ENCODE results near the gene BRF1. TPM values are rescaled to one million over a fixed set of nuclear protein-coding genes. Genes with fewer than 3 reads are reported as not detected.

Gene BRF1
- polyA plus RNA-seq, 1 of the 3 experiments (the other 2 are of a cell fraction): 15.7 TPM

GRCh38 chr14:105241641-105242040 lies 59.2 kb downstream of the BRF1 start (continued):
- TF ChIP-seq GATA2 (CRISPR knock-in tag; IDR thresholded peaks at IDR 0.05): no peak
- no peak for TF ChIP-seq EZH2phosphoT487 (IDR thresholded peaks at IDR 0.05; ENCODE audit: borderline replicate concordance, low read depth)
- TF ChIP-seq EP300 (IDR thresholded peaks at IDR 0.05; ENCODE audit: borderline replicate concordance in 1 of 2, low read depth in 1 of 2, low read length in 1 of 2): no peak
- TF ChIP-seq ELF1 (IDR thresholded peaks at IDR 0.05): no peak
- TF ChIP-seq FOSL2 (IDR thresholded peaks at IDR 0.05; ENCODE audit: borderline replicate concordance, low read depth): no peak

- Histone ChIP-seq H3K4me1 (ENCODE audit: control insufficient read depth in 1 of 2, insufficient read depth in 2 of 2, low read depth in 1 of 2, low read length in 1 of 2) (no peaks in the 10 kb centered on the region), H3K4me3 (ENCODE audit: low read depth in 2 of 2, low read length in 1 of 2) (no peak overlapping the region), H3K27ac (ENCODE audit: low read depth in 2 of 2, low read length in 1 of 2) (no peak overlapping the region), H3K27me3 (ENCODE audit: insufficient read depth) (no peaks in the 10 kb centered on the region), H3K9me3 (no peaks in the 10 kb centered on the region), H4K20me1 (ENCODE audit: insufficient read depth) (0 out of 2 replicates have a peak, but pooled peaks cover 4% of the 10 kb centered on the region), H2AFZ (ENCODE audit: low read depth) (no peak overlapping the region), H3F3A (replicated peaks; ENCODE audit: insufficient read depth) (peaks cover 3% of the 10 kb centered on the region), H3K79me2 (ENCODE audit: insufficient read depth) (peaks cover 36% of the 10 kb centered on the region), H3K4me2 (no peak overlapping the region), H3K36me3 (replicated peaks in 1 of 2; ENCODE audit: control insufficient read depth in 1 of 2, insufficient read depth in 2 of 2, low read length in 1 of 2) (peaks cover 0 to 3% of the 10 kb centered on the region in 2 experiments), H3K9me2 (no peaks in the 10 kb centered on the region), H3K9ac (no peak overlapping the region)
- no peak for TF ChIP-seq USF1 (IDR thresholded peaks at IDR 0.05; ENCODE audit: borderline replicate concordance, low read depth)
- TF ChIP-seq CTCF (IDR thresholded peaks at IDR 0.05): no peak
- TF ChIP-seq ELF1 (IDR thresholded peaks at IDR 0.05): no peak
- TF ChIP-seq MEF2A (IDR thresholded peaks at IDR 0.05; ENCODE audit: borderline replicate concordance, low read depth): no peak
- no peak for TF ChIP-seq MAX (IDR thresholded peaks at IDR 0.05; ENCODE audit: low read depth)
- no peak for TF ChIP-seq ZBTB33 (IDR thresholded peaks at IDR 0.05; ENCODE audit: borderline replicate concordance, low read depth)
- WGBS (ENCODE audit: low lambda C conversion rate): no CpG with 5 or more reads among the region's 31 CpGs
- ChIA-PET POLR2A (interaction anchor here (0.6 kb wide), 1 partner anchor 8 kb away, joined by 4 read pairs; no protein-coding TSS in a partner anchor), CTCF (no interaction called here)
- DNase-seq: no peak
Observed at GRCh38 chr14:105240811-105241576, 59.8 kb downstream of the BRF1 start.

All from SK-N-SH (cell line).